ENCODE data around the gene PIK3R4.

PIK3R4 gene

DNA sequence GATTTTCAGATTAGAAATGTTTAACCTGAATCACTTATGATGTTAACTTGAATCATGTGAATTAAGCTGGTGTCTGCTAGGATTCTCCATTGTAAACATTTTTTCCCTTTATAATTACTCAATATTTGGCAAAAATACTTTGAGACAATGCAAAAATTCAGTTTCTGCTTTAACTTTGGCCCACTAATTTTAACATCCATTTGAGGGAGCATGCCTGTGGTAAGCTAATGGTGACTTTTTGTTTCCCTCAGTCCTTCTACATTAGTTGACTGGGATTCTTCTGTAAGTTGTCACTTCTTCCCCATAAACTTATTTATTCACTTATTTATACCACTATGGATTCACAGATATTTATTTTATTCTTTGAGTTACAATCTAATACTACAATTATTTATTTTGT lies 59.3 kb downstream of the PIK3R4 start:
- no peak for DNase-seq

DNA sequence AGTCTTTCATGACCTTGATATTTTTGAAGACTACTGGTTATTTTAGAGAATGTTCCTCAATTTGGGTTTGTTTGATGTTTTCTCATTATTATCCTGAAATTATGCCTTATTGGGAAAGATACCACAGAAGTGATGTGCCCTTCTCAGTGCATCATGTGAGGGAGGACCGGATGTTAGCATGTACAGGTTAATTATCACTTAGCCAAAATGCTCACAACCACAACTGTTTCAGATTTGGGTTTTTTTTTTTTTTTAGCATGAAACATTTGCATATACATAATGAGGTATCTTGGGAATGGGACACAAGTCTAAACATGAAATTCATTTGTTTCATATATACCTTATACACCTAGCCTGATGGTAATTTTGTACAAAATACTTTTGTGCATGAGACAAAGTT lies 59.8 kb downstream of the PIK3R4 start:
- DNase-seq, result no peak

DNA sequence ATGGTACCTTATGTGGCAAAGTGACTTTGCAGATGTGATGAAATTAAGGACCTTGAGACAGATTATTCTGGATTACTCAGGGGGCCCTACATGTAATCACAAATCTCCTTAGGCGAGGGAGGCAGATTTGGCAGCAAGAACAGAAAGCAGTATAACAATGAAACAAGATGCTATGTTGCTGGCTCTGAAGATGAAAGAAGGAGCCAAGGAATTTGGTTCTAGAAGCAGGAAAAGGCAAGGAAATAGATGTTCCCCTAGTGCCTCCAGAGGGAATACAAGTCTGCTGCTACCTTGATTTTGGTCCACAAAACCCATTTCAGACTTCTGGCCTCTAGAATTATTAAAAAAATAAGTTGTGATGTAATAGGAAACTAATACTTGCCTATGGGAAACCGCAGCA lies 64.5 kb downstream of the PIK3R4 start:
- no peak for DNase-seq

DNA sequence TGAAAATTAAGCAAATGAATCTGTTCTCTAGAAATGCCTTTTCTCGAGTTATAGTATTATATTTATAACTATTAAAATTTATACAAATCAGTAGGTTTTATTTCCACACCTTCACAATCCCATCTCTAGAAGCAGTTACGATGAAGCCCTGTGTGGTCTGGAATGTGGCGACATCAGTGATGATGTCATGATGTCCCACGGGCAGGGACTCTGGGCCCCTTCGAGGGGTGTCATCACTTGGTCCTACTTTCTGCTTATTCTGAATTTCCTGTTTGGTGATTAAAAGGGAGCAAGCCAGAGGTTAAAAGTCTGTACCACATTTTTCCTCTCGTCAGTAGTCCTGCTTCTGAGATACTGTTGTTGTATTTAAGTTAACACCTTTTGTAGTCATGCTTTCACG lies 67.4 kb downstream of the PIK3R4 start:
- DNase-seq, result no peak

DNA sequence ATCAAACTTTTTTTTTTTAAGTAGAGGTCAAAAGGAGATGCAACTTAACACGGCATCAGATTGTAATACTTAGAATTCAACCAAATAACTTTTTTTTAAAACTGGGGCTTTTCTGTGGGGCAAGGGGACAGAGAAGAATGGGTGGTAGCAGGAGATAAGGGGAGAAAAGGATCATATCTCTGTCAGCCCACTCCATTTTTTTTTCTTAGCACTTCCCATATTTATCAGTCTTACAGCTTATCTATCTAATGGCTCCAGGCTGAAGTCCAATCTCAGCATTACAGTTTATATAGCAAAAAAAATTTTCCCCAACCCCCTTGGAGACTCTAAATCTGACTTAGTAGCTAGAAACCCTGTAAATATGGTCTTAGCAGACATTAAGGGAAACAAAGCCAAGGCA lies 69.3 kb downstream of the PIK3R4 start:
- no peak for DNase-seq

DNA sequence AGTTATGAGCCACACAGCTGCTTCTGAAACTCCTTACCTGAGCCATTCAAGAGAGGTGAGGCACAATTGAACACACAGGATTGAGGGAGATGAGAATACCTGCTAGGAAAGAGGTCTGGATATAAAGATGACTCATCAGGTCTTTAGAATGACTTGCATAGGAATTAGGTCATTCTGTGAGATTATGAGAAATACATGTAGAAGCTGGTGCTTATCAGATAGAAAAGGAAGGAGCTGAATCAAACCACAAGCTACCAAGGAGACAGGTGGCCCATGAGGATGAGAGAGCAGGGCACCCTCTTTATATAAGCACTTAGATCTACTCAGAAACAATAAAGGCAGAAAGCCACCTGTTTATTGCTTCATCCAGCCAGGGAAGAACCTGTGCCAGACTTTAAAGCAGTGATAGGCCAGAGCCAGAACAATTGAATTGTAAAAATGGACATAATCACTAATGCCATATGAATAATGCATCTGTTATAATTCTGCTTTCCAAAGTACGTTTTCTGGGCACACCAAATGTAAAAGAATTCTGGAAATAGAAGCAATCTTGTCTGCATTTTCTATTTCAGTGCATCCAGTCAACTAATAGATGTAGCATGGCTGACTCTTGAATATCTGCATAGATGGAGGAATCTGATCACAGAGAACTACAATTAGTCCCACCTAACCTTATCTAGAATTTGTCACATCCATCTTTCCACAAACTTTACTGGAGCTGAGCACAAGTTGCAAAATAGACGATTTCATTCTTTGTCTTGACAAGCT lies 74.9 kb downstream of the PIK3R4 start:
- DNase-seq, result no peak

DNA sequence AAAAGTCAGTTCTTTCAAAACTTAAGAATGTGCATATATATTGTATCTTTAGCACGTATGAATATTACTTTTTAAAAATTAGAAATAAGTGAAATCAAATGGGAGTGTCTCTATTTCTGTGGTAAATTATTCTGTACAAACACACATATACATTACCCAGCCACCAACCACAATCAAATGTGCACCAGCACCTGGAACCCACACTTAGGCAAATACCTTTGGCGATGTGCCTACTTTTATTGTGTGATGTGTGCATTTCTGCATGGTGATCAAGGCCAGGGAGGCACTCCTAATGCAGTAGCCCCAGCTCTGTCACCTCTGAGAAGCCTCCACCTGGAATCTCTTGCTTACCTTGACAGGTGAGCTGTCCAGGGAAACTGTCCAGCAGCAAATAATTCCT lies 76.9 kb downstream of the PIK3R4 start:
- no peak for DNase-seq

DNA sequence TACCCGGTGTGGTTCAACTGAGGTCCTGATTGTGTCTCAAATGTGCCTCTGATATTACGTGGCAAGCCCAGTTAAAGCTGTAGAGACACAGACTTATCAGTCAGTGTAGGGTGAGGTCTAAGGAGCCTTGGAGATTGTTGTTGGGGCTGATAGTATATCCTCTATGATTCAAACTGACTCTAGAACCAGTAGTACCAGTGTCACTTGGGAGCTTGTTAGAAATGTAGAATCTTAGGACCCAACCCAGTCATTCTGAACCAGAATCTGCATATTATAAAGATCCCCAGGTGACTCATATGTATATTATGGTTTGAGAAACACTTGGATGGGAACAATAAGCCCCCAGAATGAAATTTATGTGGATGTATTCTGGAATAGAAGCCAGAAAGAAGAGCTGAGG lies 83.5 kb downstream of the PIK3R4 start:
- no peak for DNase-seq

DNA sequence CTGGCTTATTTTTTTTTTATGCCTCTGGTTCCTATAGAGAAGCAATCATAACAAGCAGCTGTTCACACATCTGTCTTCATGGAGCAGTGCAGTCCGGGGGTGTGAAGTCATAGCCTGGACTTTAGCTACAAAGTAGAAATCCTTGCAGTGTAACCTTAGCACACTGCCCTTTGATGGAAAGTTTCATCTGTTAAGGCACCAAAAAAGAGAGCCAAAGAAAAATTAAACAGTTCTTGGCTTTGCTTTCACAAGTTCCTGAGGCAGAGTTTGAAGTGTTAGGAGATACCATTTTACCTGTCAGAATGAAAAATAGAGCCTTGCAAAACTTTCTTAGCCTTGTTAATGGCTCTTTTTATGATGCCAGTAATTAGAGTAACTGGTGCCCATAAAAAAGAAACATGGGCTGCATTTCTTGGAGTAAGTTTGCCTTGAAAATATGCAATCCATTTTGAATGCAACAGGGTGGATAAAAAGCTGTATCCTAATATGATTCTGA lies 84.1 kb downstream of the PIK3R4 start:
- no peak for DNase-seq

DNA sequence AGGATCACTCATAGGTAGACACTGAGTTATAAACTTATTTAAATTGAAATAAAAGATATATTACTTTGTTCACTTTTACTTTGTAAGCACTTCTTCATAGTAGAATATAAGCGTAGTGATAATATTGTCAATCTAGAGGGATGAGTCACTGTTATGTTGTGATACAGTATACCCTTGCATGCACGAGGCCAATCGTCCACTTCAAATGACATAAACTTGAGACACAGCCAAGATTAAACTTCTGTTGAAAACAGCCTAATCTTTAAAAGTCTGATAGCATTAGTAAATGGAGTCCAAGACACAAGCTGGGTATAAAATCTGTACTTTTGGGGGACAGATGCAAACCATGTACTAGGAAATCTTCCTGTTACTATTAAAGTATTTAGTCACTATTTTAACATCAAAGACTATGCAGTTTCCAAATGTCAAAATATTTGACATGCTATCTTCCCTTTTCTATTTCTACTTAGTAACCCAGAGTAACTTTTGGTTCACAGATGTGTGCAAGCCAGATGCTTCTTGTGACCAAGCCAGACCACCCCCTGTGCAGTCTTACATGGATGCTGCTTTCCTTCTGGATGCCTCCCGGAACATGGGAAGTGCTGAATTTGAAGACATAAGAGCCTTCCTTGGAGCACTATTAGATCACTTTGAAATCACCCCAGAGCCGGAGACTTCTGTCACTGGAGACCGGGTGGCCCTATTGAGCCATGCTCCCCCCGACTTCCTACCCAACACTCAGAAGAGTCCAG lies 85.3 kb downstream of the PIK3R4 start:
- no peak for DNase-seq

DNA sequence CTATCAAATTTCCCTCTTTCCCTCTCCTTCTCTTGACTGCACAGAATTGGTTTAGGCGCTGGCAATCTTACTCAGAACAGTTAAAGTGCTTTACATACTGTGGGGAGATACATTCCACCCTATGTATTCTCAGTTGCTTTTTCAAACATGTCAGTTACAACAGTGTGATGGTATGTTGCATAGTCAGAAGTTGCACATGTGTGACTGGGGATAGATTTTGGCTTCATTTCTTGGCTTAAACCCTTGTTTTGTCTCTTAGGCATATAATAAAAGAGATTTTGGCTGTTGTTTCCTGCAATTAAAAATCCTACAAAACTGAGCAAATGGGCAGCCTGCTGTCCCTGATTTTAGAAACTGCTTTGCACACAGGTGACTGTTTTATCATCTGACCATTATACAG lies 86.7 kb downstream of the PIK3R4 start:
- no peak for DNase-seq

DNA sequence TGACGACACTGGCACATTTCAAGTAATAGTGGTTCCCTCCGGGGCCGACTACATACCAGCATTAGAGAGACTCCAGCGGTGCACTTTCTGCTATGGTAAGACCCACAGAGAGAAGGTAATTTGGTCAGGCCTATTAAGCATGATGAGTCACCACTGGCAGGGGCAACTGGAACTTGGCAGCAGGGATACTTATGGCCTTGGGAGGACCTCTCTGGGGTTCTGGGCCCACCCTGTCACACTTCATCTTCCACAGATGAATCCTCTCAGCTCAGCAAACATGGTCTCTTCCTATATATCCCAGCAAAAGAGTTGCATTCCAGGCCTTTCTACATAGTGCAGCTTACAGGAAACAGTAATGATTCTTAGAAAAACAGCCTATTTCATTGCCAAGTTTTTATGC lies 88.0 kb downstream of the PIK3R4 start:
- DNase-seq, result no peak

DNA sequence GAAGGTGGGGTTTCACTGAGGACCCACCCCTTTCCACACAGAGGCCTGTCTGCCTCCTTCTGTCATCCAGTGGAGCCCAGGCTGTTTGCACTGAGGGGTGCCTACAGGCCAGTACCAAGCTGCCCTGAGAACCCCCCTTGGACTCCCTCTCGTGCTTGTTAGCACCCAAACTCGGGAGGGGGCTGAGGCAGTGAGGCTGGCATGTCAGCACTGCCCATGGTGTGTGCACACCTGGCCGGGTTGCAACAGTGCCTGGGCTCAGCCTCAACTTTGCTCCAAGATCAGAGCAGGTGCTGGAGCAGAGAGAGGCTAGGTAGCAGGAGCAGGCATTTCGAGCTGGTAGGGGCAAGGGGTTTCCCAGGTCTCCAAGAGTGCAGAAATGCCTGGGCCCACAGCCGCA lies 90.0 kb downstream of the PIK3R4 start:
- no peak for DNase-seq

DNA sequence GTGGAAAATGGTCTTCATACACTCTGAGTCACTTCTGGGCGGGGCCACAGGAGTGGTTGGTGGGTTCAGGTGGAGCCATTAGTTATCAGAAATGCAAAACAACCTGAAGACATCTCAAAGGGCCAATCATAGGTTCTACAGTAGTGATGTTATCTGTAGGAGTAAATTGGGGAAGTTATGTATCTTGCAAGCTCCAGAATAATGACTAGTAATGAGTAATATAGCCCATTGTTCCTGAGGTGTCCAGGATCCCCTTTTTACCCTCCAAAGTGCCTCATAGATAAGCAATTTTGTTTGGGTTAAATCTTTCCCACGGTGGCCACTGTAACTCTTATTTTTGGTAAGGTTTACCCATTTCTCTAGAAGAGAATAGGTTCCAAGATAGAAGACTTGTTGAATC lies 91.7 kb downstream of the PIK3R4 start:
- DNase-seq, result no peak

DNA sequence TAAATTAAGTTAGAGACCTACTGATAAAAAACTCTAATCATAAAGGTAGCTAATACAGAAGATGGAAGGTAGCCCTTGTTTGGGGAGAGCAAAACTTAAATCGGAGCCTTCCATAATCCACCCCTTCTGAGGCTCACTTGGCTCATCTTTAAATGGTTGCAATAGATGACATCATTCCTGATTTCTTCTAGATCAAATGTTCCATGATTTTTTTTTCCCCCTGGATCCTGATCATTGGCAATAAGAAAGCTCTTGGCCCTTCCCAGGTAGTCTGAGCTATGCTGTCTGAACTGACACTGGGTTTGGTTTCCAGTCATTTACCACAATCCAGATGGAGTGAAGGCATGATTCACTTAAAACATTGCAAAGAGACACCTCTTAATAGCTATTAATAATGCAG lies 92.5 kb downstream of the PIK3R4 start:
- DNase-seq, result no peak

DNA sequence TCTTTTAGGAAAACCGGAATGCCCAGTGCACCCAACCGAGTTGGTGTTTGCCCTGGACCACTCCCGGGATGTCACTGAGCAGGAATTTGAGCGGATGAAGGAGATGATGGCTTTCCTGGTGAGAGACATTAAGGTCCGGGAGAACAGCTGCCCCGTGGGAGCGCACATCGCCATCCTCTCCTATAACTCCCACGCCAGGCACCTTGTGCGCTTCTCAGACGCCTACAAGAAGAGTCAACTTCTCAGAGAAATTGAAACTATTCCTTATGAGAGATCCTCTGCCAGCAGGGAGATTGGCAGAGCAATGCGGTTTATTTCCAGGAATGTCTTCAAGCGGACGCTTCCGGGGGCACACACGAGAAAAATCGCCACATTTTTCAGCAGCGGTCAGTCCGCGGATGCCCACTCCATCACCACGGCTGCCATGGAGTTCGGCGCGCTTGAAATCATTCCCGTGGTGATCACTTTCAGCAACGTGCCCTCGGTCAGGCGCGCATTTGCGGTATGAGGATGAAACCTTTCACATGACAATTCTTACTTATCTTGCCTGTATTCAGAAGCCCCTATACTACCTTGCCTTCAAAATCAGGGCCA lies 97.5 kb downstream of the PIK3R4 start:
- no peak for DNase-seq

DNA sequence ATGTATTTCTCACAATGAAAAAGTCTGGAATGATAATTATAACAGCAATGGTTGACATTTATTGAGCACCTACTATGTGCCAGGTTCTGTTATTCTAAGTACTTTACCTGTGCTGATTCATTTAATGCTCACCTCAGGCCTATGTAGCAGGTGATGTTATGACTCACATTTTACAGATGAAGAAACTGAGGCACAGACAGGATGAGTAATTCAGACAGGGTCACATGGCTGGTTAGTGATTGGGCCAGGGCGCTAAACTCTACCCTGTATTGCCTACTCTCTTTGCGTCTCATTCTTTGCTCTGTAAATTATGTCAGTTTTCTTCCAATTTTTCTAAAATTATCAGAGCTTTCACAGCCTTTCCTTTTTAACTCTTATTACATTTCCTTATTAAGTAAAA lies 98.3 kb downstream of the PIK3R4 start:
- no peak for DNase-seq

DNA sequence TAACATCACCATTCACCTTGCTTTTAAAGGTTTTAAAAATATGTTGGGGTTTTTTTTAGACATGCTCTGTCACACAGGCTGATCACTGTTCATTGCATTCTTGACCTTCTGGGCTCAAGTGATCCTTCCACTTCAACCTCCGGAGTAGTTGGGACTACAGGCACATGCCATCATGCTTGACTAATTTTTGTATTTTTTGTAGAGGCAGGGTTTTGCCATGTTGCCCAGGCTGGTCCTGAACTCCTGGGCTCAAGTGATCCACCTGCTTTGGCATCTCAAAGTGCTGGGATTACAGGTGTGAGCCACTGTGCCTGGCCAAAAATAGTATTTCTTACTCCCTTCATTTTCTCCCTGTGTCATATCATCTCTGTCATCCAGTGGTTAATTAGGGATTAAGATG lies 101.4 kb downstream of the PIK3R4 start:
- DNase-seq, result no peak

DNA sequence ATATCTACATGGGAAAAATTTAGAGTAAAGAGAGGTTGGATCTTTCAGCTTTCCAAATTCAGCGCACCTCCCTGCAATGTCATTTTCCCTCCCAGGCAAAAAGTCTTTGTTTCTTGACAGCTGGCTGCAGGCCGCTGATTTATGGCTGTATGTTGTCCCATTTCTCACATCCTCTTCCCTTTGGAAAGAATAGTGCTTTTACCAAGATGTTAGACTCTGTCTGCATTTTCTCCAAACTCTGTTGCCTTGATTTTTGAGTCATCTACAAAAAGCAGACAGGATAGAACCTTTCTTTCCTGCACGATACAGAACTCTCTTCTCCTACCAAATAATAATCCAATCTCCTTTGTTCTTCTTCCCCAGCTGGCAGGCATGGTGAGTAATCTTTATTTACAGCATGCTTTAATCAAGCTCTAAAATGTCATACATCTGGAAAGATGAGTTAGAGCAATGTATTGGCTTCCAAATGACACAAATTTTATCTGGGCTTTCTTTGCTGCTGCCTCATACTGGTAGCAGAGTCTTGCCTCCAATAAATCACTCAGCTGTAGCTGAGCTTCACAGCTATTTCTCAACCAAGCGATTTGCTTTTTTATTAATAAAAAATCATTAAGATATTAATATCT lies 101.9 kb downstream of the PIK3R4 start:
- no peak for DNase-seq

DNA sequence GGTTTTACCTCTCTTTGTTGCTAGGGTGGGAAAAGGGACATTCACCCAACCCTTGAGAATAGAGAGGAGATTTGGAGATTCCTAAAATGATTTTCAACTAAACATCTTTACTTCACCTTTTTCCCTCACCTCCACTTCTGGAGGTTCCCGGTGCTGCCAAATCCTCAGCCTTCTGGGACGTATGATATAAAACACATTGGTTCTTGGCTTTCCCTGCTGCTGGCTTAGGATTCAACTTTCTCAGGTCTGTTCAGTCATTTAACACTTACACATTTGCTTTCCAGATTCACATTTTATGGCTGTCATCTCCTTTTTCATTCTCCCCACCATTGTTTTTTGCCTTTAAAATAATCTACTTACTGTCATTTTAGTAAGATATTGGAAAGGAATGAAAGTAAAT lies 106.6 kb downstream of the PIK3R4 start:
- DNase-seq, result no peak

DNA sequence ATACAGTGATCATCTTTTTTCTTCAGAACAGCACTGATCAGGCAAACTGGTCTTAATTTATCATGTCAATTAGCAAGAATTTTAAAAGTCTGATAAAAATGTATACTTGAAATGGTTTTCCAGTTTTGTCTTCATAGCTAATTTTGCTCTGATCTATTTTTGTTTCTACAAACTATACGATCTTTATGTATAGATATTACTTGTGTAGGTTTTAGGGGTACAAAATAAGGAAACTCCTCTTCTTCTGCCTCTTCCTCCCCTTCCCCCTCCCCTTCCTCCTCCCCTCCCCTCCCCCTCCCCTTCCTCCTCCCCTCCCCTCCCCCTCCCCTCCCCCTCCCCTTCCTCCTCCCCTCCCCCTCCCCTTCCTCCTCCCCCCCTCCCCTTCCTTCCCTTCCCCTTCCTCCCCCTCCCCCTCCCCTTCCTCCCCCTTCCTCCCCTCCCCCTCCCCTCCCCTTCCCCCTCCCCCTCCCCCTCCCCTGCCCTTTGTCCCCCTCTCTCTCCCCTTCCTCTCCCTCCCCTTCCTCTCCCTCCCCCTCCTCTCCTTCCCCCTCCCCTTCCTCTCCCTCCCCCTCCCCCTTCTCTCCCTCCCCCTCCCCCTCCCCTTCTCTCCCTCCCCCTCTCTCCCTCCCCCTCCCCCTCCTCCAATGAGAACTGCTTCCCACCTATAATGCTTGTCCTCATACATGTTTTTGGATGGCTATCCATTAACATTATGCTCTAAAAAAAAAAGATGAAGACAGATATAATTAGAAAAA lies 110.0 kb downstream of the PIK3R4 start:
- no peak for DNase-seq

DNA sequence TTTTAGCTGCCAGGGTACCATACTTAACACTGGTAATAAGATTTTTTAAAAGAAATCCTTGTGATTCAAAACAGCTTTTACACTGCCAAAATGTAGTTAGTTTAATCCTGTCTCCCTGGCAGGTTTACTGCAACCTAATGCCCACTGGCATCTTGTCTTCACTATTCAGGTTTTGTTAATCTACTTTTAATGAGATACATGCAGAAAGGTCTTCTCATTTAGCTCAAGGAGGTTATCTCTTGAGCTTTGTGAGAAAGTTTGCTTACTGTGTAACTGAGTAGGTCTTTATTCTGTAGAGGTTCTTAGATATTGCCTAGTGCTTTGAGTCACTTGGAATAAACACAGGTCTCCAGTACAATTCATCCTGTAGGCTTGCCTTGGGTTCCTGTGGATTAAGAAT lies 110.7 kb downstream of the PIK3R4 start:
- no peak for DNase-seq

DNA sequence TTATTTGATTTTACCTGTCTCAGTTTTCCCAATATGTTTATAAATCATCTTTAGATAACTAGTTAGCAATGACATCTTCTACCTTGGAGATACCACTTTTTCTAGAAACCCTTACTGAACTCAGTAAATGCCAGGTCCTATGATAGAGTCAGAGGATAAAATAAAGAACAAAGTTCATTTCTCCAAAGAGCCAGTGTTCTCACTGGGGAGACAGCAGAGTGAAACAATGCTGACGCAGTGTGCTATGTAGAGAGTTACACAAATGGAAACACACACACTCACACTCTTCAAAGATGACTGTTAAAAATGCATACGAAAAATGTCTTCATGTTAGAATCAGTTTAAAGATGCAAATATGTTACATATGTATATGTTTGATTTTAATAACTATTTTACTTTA lies 111.3 kb downstream of the PIK3R4 start:
- DNase-seq, result no peak
